ENCODE results near the gene HPCAL1. TPM values are rescaled to one million over a fixed set of nuclear protein-coding genes. Genes with fewer than 3 reads are reported as not detected.

The HPCAL1 gene
- total RNA-seq, 1 donor from 2014 or later: 13.1 TPM

- H3K4me3 Mint-ChIP-seq (ENCODE audit: unreplicated experiment): no peak overlapping the region
- H3K4me1 Mint-ChIP-seq (ENCODE audit: low read depth, unreplicated experiment): peaks cover 9% of the 10 kb centered on the region
- no peaks in the 10 kb centered on the region for H3K36me3 Mint-ChIP-seq (ENCODE audit: unreplicated experiment)
- no peak for TF ChIP-seq CTCF (IDR thresholded peaks at IDR 0.05; ENCODE audit: partially characterized antibody, unreplicated experiment)
- H3K27me3 Mint-ChIP-seq (ENCODE audit: unreplicated experiment): peaks cover 2% of the 10 kb centered on the region
- DNase-seq: no peak
- no peak overlapping the region for H3K27ac Mint-ChIP-seq (ENCODE audit: unreplicated experiment)
- no peaks in the 10 kb centered on the region for H3K9me3 Mint-ChIP-seq (ENCODE audit: unreplicated experiment)
These were observed 87.7 kb downstream of the HPCAL1 start for GRCh38 chr2:10390369-10390801.

DNA sequence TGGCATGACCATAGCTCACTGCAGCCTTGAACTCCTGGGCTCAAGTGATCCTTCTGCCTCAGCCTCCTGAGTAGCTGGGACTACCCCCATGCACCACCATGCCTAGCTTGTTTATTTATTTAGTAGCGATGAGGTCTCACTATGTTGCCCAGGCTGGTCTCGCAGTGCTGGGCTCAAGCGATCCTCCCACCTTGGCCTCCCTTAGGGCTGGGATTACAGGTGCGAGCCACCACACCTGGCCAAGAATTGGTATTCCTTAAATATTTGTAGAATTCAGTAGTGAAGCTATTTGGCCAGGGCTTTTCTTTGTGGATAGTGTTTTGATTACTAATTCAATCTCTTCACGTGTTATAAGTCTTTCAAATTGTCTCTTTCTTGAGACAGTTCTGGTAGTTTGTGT is 89.4 kb downstream of the HPCAL1 start:
- TF ChIP-seq CTCF (IDR thresholded peaks at IDR 0.05; ENCODE audit: partially characterized antibody, unreplicated experiment): no peak
- no peak overlapping the region for H3K27ac Mint-ChIP-seq (ENCODE audit: unreplicated experiment)

DNA sequence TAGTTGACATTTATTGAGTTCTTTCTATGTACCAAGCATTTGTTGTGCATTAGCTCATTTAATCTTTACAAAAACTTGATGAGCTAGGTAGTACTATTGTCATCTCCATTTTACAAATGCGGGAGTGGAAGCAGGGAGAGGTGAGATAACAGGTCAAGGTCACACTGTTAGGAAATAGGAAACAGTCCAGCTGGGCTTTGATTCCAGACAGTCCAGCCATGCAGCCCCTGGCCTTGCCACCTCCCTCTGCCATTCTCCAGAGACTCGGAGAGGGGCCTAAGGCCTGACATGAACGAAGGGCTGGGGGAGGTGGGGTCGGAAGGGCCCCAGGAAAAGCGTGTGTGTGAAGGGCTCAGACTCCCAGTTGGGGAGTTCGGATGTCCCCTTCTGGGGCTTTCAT is 89.8 kb downstream of the HPCAL1 start:
- no peaks in the 10 kb centered on the region for H3K9me3 Mint-ChIP-seq (ENCODE audit: unreplicated experiment)
- no peak overlapping the region for H3K27ac Mint-ChIP-seq (ENCODE audit: unreplicated experiment)
- no peak for TF ChIP-seq CTCF (IDR thresholded peaks at IDR 0.05; ENCODE audit: partially characterized antibody, unreplicated experiment)
- no peak for DNase-seq
- no peak overlapping the region for H3K4me3 Mint-ChIP-seq (ENCODE audit: unreplicated experiment)
- H3K36me3 Mint-ChIP-seq (ENCODE audit: unreplicated experiment): no peaks in the 10 kb centered on the region
- peaks cover 2% of the 10 kb centered on the region for H3K27me3 Mint-ChIP-seq (ENCODE audit: unreplicated experiment)
- H3K4me1 Mint-ChIP-seq (ENCODE audit: low read depth, unreplicated experiment): peaks cover 3% of the 10 kb centered on the region

More for the DNA sequence above, 89.4 kb downstream of the HPCAL1 start:
- Mint-ChIP-seq H3K36me3 (ENCODE audit: unreplicated experiment) (no peaks in the 10 kb centered on the region), H3K4me1 (ENCODE audit: low read depth, unreplicated experiment) (peaks cover 3% of the 10 kb centered on the region), H3K4me3 (ENCODE audit: unreplicated experiment) (no peak overlapping the region), H3K27me3 (ENCODE audit: unreplicated experiment) (peaks cover 2% of the 10 kb centered on the region), H3K9me3 (ENCODE audit: unreplicated experiment) (no peaks in the 10 kb centered on the region)
- no peak for DNase-seq

DNA sequence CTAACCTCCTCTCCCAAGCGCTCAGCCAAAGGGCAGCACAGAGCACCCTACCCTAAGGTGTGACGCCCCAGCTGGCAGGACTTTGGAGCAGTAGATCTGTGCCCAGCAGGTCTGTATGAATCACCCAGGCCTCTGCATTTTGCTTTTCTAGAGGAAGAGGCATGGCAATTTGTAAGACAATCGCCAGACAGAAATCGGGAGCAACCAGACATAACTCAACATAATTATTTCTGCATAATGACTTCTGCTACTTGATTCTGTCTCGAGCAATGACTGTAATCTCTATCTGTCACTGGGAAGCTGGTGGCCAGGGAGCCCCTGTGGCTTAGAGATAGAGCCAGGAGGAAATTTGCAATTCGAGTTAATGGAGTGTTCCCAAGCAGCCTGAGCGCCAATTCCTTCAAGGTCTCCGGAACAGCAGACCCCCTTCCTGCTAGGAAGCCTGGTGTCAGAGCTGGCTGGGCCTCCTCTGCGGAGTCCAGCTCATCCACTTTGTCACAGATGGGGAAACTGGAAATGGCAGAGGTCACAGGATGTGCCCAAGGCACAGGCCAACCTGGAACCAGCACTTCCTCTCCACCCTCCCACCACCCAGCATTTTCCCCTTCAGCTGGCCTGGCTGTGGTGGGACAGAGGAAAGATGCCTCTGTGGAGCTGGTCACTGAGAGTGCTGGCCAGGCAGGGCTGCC is 90.4 kb downstream of the HPCAL1 start:
- Mint-ChIP-seq H3K27me3 (ENCODE audit: unreplicated experiment) (peaks cover 2% of the 10 kb centered on the region), H3K27ac (ENCODE audit: unreplicated experiment) (no peak overlapping the region), H3K4me1 (ENCODE audit: low read depth, unreplicated experiment) (peaks cover 6% of the 10 kb centered on the region), H3K9me3 (ENCODE audit: unreplicated experiment) (no peaks in the 10 kb centered on the region), H3K36me3 (ENCODE audit: unreplicated experiment) (no peaks in the 10 kb centered on the region), H3K4me3 (ENCODE audit: unreplicated experiment) (no peak overlapping the region)
- no peak for TF ChIP-seq CTCF (IDR thresholded peaks at IDR 0.05; ENCODE audit: partially characterized antibody, unreplicated experiment)
- DNase-seq: no peak

- Mint-ChIP-seq H3K9me3 (ENCODE audit: unreplicated experiment) (no peaks in the 10 kb centered on the region), H3K27ac (ENCODE audit: unreplicated experiment) (no peak overlapping the region), H3K4me3 (ENCODE audit: unreplicated experiment) (no peak overlapping the region), H3K4me1 (ENCODE audit: low read depth, unreplicated experiment) (peaks cover 7% of the 10 kb centered on the region), H3K36me3 (ENCODE audit: unreplicated experiment) (no peaks in the 10 kb centered on the region), H3K27me3 (ENCODE audit: unreplicated experiment) (peaks cover 2% of the 10 kb centered on the region)
- no peak for DNase-seq
- no peak for TF ChIP-seq CTCF (IDR thresholded peaks at IDR 0.05; ENCODE audit: partially characterized antibody, unreplicated experiment)
These were observed 90.9 kb downstream of the HPCAL1 start for GRCh38 chr2:10393640-10393982.

All from glutamatergic neuron (in vitro differentiated cells).